B cell (primary cell): ENCODE measurements around the gene MS4A4E. TPM values are rescaled to one million over a fixed set of nuclear protein-coding genes. Genes with fewer than 3 reads are reported as not detected.

ENCODE experiments used
- ATAC-seq: fragments of 200-7000 bp; cut with Tn5 transposase; one replicate; pipeline ENCODE4 v1.10.0; 2021; ENCODE audit warnings: low read depth, mild to moderate bottlenecking, moderate number of reproducible peaks, moderate library complexity
- CTCF ChIA-PET: fragments of 350-600 bp; sonication (Branson Sonifier 250); formaldehyde crosslinking; loops from one replicate; lab custom pipeline; 2021; ENCODE audit warnings: antibody characterized with exemption, inconsistent platforms; lab: Charles Lee
- POLR2A ChIA-PET: fragments of 350-600 bp; sonication (Branson Sonifier 250); formaldehyde crosslinking; loops from one replicate; lab custom pipeline; 2021; ENCODE audit warnings: antibody characterized with exemption; lab: Charles Lee
- DNase-seq: peaks from one replicate; pipeline ENCODE4 v3.0.0; 2013
- H2AFZ ChIP-seq: 2 replicates; pipeline ENCODE4 v1.6.1; 2012; ENCODE audit warnings: mild to moderate bottlenecking, low read depth, low read length; ENCODE audit not compliant: insufficient read depth, poor library complexity, severe bottlenecking
- H3K27ac ChIP-seq, 2 donors: 1 replicate in 1 of 2; 2 replicates in 1 of 2; pipeline ENCODE4 v1.5.1; 2012 to 2013; ENCODE audit warnings: low read length in 2 of 2, mild to moderate bottlenecking in 2 of 2, moderate library complexity in 1 of 2
- H3K27me3 ChIP-seq, 4 experiments: fragments of 200-600 bp in 1 of 4; sonication (generic) in 1 of 4; replicated peaks in 1 of 4; 1 replicate in 2 of 4; 2 replicates in 2 of 4; pipeline versions ENCODE4 v1.6.1 to v1.7.0; 2013 to 2016; ENCODE audit warnings: low read length in 3 of 4, mild to moderate bottlenecking in 2 of 4, mixed read lengths in 1 of 4, moderate library complexity in 1 of 4; ENCODE audit not compliant: insufficient read depth in 4 of 4, control insufficient read depth in 3 of 4; ENCODE audit errors: control extremely low read depth in 1 of 4
- H3K36me3 ChIP-seq, 2 experiments: replicated peaks in 1 of 2; 1 replicate in 1 of 2; 2 replicates in 1 of 2; pipeline versions ENCODE4 v1.6.1 to v1.7.1; 2013; ENCODE audit warnings: low read length in 1 of 2; ENCODE audit not compliant: insufficient read depth in 2 of 2, control insufficient read depth in 1 of 2; ENCODE audit errors: control extremely low read depth in 1 of 2, extremely low read depth in 1 of 2
- H3K4me1 ChIP-seq, 2 donors: fragments of 200-600 bp in 1 of 2; sonication (generic) in 1 of 2; 1 replicate in 1 of 2; 2 replicates in 1 of 2; pipeline versions ENCODE4 v1.5.1 to v1.6.1; 2013 to 2017; ENCODE audit warnings: low read length in 2 of 2; ENCODE audit not compliant: control insufficient read depth in 2 of 2, insufficient read depth in 2 of 2
- H3K4me2 ChIP-seq: replicated peaks from 2 replicates; pipeline ENCODE3; 2012; ENCODE audit warnings: mild to moderate bottlenecking, low read depth, low read length; ENCODE audit not compliant: poor library complexity, severe bottlenecking
- H3K4me3 ChIP-seq, 5 experiments: fragments of 200-600 bp in 1 of 5; sonication (generic) in 1 of 5; 1 replicate in 3 of 5; 2 replicates in 2 of 5; pipeline versions ENCODE4 v1.5.1 to v1.7.0; 2011 to 2016; ENCODE audit warnings: low read length in 4 of 5, mild to moderate bottlenecking in 4 of 5, low read depth in 2 of 5, control low read depth in 1 of 5, moderate library complexity in 1 of 5; ENCODE audit not compliant: insufficient read depth in 1 of 5; ENCODE audit errors: control extremely low read depth in 1 of 5, extremely low read depth in 1 of 5
- H3K79me2 ChIP-seq: fragments of 200-600 bp; sonication (generic); one replicate; pipeline ENCODE4 v1.6.0; 2016; ENCODE audit warnings: low read length; ENCODE audit not compliant: control insufficient read depth, insufficient read depth
- H3K9ac ChIP-seq: fragments of 200-600 bp; sonication (generic); 2 replicates; pipeline ENCODE4 v1.6.1; 2017; ENCODE audit warnings: mild to moderate bottlenecking, low read length, moderate library complexity
- H3K9me3 ChIP-seq, 3 donors: one replicate each; pipeline versions ENCODE4 v1.6.1 to v1.7.1; 2013; ENCODE audit warnings: low read length in 2 of 3; ENCODE audit not compliant: control insufficient read depth in 2 of 3, insufficient read depth in 1 of 3; ENCODE audit errors: control extremely low read depth in 1 of 3
- H4K20me1 ChIP-seq: 2 replicates; pipeline ENCODE4 v1.6.0; 2012; ENCODE audit warnings: mild to moderate bottlenecking, low read length; ENCODE audit not compliant: insufficient read depth, control insufficient read depth, poor library complexity, severe bottlenecking
- H3K27ac Mint-ChIP-seq: one replicate; pipeline ENCODE4 v1.8.0; 2021; ENCODE audit warnings: mixed read lengths
- H3K27me3 Mint-ChIP-seq: one replicate; pipeline ENCODE4 v1.8.0; 2021; ENCODE audit warnings: mixed read lengths
- H3K4me1 Mint-ChIP-seq: one replicate; pipeline ENCODE4 v1.8.0; 2021; ENCODE audit warnings: mixed read lengths
- H3K4me3 Mint-ChIP-seq: one replicate; pipeline ENCODE4 v1.8.0; 2021; ENCODE audit warnings: mixed read lengths
- H3K9me3 Mint-ChIP-seq: one replicate; pipeline ENCODE4 v1.8.0; 2022; ENCODE audit warnings: mixed read lengths; ENCODE audit not compliant: insufficient read depth
- EZH2 ChIP-seq: IDR thresholded peaks from 2 replicates; pipeline ENCODE4 v1.6.1; 2012; ENCODE audit warnings: borderline replicate concordance, low read depth, mild to moderate bottlenecking, moderate library complexity, low read length; ENCODE audit not compliant: insufficient read depth, poor library complexity, severe bottlenecking
- WGBS: methylation state at CpG from one replicate; pipeline ENCODE4 v1.1.5; 2013; ENCODE audit warnings: missing lambda C conversion rate; ENCODE audit not compliant: insufficient coverage; 5-methylcytosine and 5-hydroxymethylcytosine counted together
- intact Hi-C: fragments of 100-400 bp; cut with micrococcal nuclease; formaldehyde crosslinking; loops from one replicate; pipeline ENCODE4 v1.10.0; 2022
- polyA plus RNA-seq: library from polyadenylated mRNA; depleted of rRNA; stranded (reverse); fragments of >200 nt; gene quantifications from 2 replicates; pipeline ENCODE4 v1.2.3, GENCODE V29; 2012
- total RNA-seq, 2 donors: library from RNA; stranded (reverse); fragments of 120-200 nt in 1 of 2; gene quantifications; 1 replicate in 1 of 2; 2 replicates in 1 of 2; pipeline versions ENCODE4 v1.2.3 to v1.2.4, GENCODE V29; 2013 to 2022
- TF ChIP-seq, protein P1 (sequence below): fragments of 200-600 bp; IDR thresholded peaks from one replicate; pipeline ENCODE4 v1.8.0; 2022; ENCODE audit warnings: antibody characterized with exemption, mild to moderate bottlenecking

MS4A4E gene
- total and polyA plus RNA-seq, 2 donors (not counting 1 experiment from before 2014, with no cell fraction given): 0.27 to 0.42 TPM

DNA sequence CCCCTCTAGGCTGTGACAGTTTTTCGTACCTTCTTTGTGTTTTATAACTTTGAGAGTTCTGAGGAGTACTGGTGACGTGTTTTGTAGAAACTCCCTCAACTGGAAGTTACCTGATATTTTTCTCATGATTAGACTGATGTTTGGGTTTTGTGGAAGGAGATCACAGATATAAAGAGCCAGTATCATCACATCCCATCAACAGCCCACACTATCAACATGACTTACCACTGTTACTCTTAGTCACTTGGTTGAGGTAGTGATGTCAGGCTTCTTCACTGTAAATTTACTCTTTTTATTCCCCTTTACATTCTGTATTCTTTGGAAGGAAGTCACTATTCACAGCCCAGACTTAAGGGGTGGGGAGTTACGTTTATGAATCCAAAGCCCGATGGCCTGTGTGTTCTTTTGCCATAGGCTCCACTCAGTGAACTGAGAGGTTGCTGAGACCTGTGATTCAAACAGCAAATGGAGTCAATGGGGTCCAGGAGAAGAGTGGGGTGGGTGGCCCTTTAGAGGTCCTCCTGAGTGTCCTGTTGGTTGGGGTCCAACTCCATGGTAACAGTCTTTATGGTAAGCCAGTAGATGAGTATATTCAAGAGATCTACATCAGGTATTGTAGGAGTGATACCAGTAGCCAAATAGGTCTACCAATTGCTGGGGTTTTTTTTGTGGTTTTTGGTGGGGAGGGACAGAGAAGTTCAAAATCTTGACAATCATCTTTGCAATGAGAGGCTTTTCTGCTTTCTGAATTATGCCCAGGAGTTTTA lies 15.2 kb upstream of the MS4A4E start:
- H3K27me3 Mint-ChIP-seq: peaks cover 4% of the 10 kb centered on the region

More for the DNA sequence above, 15.2 kb upstream of the MS4A4E start:
- no peak overlapping the region for H3K4me3 Mint-ChIP-seq
- Histone ChIP-seq H3K9me3 (peaks cover 2 to 20% (median 18%) of the 10 kb centered on the region in 3 donors), H4K20me1 (no peaks in the 10 kb centered on the region), H3K4me2 (no peak overlapping the region), H3K79me2 (no peaks in the 10 kb centered on the region), H2AFZ (no peak overlapping the region), H3K4me3 (no peak overlapping the region), H3K4me1 (peaks cover 0 to 6% of the 10 kb centered on the region in 2 donors), H3K36me3 (no peaks in the 10 kb centered on the region), H3K9ac (no peak overlapping the region), H3K27me3 (peaks cover 0 to 4% (median 1%) of the 10 kb centered on the region in 4 experiments), H3K27ac (no peak overlapping the region)
- H3K27ac Mint-ChIP-seq: no peak overlapping the region
- no peak for TF ChIP-seq EZH2
- TF ChIP-seq, protein P1, sequence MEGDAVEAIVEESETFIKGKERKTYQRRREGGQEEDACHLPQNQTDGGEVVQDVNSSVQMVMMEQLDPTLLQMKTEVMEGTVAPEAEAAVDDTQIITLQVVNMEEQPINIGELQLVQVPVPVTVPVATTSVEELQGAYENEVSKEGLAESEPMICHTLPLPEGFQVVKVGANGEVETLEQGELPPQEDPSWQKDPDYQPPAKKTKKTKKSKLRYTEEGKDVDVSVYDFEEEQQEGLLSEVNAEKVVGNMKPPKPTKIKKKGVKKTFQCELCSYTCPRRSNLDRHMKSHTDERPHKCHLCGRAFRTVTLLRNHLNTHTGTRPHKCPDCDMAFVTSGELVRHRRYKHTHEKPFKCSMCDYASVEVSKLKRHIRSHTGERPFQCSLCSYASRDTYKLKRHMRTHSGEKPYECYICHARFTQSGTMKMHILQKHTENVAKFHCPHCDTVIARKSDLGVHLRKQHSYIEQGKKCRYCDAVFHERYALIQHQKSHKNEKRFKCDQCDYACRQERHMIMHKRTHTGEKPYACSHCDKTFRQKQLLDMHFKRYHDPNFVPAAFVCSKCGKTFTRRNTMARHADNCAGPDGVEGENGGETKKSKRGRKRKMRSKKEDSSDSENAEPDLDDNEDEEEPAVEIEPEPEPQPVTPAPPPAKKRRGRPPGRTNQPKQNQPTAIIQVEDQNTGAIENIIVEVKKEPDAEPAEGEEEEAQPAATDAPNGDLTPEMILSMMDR: no peak
- H3K4me1 Mint-ChIP-seq: no peaks in the 10 kb centered on the region
- intact Hi-C loops: no loop called here
- no peak for ATAC-seq
- WGBS: no CpG with 5 or more reads among the region's 4 CpGs
- CTCF ChIA-PET: no interaction called here
- POLR2A ChIA-PET: no interaction called here
- DNase-seq: no peak
- no peaks in the 10 kb centered on the region for H3K9me3 Mint-ChIP-seq
